22Rv1 (cell line): ENCODE measurements around the gene NUDT9.

Source experiments
- ZFX ChIP-seq: fragments of 450-650 bp; IDR thresholded peaks from 2 replicates; pipeline ENCODE4 v1.6.1; 2017; ENCODE audit warnings: antibody characterized with exemption, borderline replicate concordance
- TF ChIP-seq, protein P1 (sequence below): fragments of 450-650 bp; IDR thresholded peaks from 2 replicates; pipeline ENCODE4 v1.5.1; 2017; ENCODE audit warnings: mild to moderate bottlenecking

DNA sequence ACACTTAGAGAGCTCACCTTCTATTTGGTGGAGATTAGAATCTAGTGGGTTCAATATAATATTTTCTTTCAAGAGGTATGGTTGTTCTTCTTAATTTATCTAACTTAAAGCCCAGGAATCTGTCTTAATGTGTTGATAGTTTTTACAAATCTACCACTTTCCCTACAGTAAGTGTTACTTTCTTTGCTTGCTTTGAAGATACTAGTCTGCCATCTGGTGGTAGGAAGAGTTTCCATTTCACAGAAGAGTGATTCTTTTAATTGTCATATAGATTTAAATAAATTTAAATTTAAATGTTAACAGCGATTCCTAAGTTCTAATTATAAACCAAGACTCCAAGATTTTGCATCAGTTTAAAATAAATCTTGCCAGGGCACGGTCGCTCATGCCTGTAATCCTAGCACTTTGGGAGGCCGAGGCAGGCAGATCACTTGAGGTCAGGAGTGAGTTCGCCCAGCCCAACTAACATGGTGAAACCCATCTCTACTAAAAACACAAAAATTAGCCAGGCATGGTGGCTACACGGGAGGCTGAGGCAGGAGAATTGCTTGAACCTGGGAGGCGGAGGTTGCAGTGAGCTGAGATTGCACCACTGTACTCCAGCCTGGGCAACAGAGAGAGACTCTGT, 43.5 kb downstream of the NUDT9 start:
- TF ChIP-seq, protein P1, sequence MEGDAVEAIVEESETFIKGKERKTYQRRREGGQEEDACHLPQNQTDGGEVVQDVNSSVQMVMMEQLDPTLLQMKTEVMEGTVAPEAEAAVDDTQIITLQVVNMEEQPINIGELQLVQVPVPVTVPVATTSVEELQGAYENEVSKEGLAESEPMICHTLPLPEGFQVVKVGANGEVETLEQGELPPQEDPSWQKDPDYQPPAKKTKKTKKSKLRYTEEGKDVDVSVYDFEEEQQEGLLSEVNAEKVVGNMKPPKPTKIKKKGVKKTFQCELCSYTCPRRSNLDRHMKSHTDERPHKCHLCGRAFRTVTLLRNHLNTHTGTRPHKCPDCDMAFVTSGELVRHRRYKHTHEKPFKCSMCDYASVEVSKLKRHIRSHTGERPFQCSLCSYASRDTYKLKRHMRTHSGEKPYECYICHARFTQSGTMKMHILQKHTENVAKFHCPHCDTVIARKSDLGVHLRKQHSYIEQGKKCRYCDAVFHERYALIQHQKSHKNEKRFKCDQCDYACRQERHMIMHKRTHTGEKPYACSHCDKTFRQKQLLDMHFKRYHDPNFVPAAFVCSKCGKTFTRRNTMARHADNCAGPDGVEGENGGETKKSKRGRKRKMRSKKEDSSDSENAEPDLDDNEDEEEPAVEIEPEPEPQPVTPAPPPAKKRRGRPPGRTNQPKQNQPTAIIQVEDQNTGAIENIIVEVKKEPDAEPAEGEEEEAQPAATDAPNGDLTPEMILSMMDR = peak; percentile 84
- TF ChIP-seq ZFX = no peak
